ENCODE data around the gene EGFL7.

GRCh38 chr9:136693490-136694162, 30.9 kb downstream of the EGFL7 start:
- TF ChIP-seq POLR2A (IDR thresholded peaks at IDR 0.05) (no peak), CTCF (IDR thresholded peaks at IDR 0.05) (no peak)

All from prostate gland (tissue), 2 donors.